ENCODE results near the gene RNF44.

DNA sequence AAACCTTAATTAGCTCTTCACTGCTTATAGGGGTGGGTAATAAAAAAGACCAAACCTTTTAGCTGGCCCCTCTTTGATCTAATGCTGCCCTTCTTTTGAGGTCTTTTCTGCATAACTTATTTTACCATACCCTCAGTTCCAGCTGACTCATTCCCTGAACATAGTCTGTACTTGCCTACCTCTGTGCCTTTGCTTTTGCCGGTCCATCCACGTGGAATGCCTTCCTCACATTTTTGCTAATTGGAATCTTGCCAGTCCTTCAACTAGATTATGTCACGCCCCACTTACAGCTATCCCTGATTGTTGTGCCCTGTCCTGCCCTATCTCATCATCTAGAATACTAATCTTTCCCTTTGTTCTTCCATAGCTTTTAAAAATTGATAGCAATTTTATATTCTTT lies 44.8 kb downstream of the RNF44 start:
- TF ChIP-seq, protein P1, sequence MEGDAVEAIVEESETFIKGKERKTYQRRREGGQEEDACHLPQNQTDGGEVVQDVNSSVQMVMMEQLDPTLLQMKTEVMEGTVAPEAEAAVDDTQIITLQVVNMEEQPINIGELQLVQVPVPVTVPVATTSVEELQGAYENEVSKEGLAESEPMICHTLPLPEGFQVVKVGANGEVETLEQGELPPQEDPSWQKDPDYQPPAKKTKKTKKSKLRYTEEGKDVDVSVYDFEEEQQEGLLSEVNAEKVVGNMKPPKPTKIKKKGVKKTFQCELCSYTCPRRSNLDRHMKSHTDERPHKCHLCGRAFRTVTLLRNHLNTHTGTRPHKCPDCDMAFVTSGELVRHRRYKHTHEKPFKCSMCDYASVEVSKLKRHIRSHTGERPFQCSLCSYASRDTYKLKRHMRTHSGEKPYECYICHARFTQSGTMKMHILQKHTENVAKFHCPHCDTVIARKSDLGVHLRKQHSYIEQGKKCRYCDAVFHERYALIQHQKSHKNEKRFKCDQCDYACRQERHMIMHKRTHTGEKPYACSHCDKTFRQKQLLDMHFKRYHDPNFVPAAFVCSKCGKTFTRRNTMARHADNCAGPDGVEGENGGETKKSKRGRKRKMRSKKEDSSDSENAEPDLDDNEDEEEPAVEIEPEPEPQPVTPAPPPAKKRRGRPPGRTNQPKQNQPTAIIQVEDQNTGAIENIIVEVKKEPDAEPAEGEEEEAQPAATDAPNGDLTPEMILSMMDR (IDR thresholded peaks at IDR 0.05): no peak
- TF ChIP-seq POLR2A (IDR thresholded peaks at IDR 0.05): no peak
